HG03039 (cell line): ENCODE measurements around the gene MEGF11.
"Not testable (repeated sequence)": the region's sequence is repeated elsewhere in the genome, so short reads cannot be mapped to it uniquely, and the experiment has no call there.

Experiments used
- ATAC-seq: cut with Tn5 transposase; IDR thresholded peaks from one replicate; pipeline ENCODE4 v1.9.1; 2021; ENCODE audit warnings: mild to moderate bottlenecking, moderate library complexity; ENCODE audit not compliant: unreplicated experiment

MEGF11 gene

GRCh38 chr15:65986416-65986815 is 267.1 kb downstream of the MEGF11 start:
- no peak for ATAC-seq

- ATAC-seq = no peak
Observed at GRCh38 chr15:65985387-65985786, 268.2 kb downstream of the MEGF11 start.

GRCh38 chr15:65982627-65983322 is 270.8 kb downstream of the MEGF11 start:
- ATAC-seq = no peak

- ATAC-seq = no peak
Observed at GRCh38 chr15:65981837-65982626, 271.5 kb downstream of the MEGF11 start.

- no peak for ATAC-seq
Observed at GRCh38 chr15:65980824-65981456, 272.6 kb downstream of the MEGF11 start.

- ATAC-seq = no peak
Observed at GRCh38 chr15:65979837-65980236, 273.7 kb downstream of the MEGF11 start.

- no peak for ATAC-seq
Observed at GRCh38 chr15:65979316-65979715, 274.2 kb downstream of the MEGF11 start.

GRCh38 chr15:65978110-65978509 is 275.4 kb downstream of the MEGF11 start:
- no peak for ATAC-seq

GRCh38 chr15:65976196-65976595 is 277.4 kb downstream of the MEGF11 start:
- ATAC-seq = not testable (repeated sequence)

- no peak for ATAC-seq
Observed at GRCh38 chr15:65971741-65971995, 281.9 kb downstream of the MEGF11 start.

GRCh38 chr15:65970937-65971740 is 282.4 kb downstream of the MEGF11 start:
- no peak for ATAC-seq

GRCh38 chr15:65969865-65970816 is 283.4 kb downstream of the MEGF11 start:
- no peak for ATAC-seq

- ATAC-seq = no peak
Observed at GRCh38 chr15:65968511-65968910, 285.0 kb downstream of the MEGF11 start.

- no peak for ATAC-seq
Observed at GRCh38 chr15:65964792-65965433, 288.6 kb downstream of the MEGF11 start.

GRCh38 chr15:65963911-65964482 is 289.6 kb downstream of the MEGF11 start:
- no peak for ATAC-seq

- no peak for ATAC-seq
Observed at GRCh38 chr15:65963358-65963757, 290.2 kb downstream of the MEGF11 start.

- ATAC-seq = no peak
Observed at GRCh38 chr15:65962187-65962586, 291.4 kb downstream of the MEGF11 start.

GRCh38 chr15:65960586-65960985 is 293.0 kb downstream of the MEGF11 start:
- no peak for ATAC-seq

GRCh38 chr15:65958835-65959234 is 294.7 kb downstream of the MEGF11 start:
- ATAC-seq = no peak
